HG03280 (cell line): ENCODE measurements around the gene TTC17.
"Not testable (repeated sequence)": the region's sequence is repeated elsewhere in the genome, so short reads cannot be mapped to it uniquely, and the experiment has no call there.

Experiments
- ATAC-seq: cut with Tn5 transposase; IDR thresholded peaks from one replicate; pipeline ENCODE4 v1.9.1; 2021; ENCODE audit warnings: mild to moderate bottlenecking, moderate library complexity; ENCODE audit not compliant: unreplicated experiment

Gene TTC17

GRCh38 chr11:43381802-43382201, 23.1 kb downstream of the TTC17 start:
- ATAC-seq = no peak

DNA sequence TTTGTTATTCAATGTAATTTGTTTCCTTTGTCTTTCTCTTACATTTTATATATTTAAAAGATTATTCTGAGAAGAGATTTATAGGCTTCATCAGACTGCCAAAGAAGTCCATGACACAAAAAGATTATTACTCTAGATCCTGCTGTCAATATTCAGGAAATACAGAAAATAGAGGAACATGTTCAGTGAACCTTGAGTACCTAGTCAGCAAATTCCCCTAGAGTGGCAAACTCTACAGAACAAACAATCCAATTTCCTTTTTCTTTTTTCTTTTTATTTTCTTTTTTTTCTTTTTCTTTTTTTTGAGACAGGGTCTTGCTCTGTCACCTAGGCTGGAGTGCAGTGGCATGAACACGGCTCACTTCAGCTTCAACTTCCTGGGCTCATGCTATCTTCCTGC, 23.9 kb downstream of the TTC17 start:
- ATAC-seq = no peak

- ATAC-seq = no peak
Observed at GRCh38 chr11:43384393-43384792, 25.7 kb downstream of the TTC17 start.

- ATAC-seq = no peak
Observed at GRCh38 chr11:43392713-43393112, 34.0 kb downstream of the TTC17 start.

- no peak for ATAC-seq
Observed at GRCh38 chr11:43393765-43394355, 35.1 kb downstream of the TTC17 start.

DNA sequence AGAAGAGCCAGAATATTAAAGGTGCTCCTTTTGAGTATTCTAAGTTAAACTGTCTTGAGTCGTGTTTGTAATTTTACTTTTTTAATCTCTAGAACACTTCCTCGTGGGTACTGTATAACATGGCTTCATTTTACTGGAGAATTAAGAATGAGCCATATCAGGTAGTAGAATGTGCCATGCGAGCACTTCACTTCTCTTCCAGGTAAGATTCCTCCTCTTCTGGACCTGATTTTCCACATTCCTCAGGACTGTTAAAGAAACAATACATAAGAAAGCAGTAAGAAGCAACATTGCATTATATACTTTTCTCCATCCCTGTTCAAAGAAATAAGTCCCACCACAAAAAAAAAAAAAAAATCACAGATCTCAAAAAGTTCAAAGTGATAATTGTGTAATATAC, 37.9 kb downstream of the TTC17 start:
- ATAC-seq = no peak

GRCh38 chr11:43397251-43397650, 38.5 kb downstream of the TTC17 start:
- no peak for ATAC-seq

DNA sequence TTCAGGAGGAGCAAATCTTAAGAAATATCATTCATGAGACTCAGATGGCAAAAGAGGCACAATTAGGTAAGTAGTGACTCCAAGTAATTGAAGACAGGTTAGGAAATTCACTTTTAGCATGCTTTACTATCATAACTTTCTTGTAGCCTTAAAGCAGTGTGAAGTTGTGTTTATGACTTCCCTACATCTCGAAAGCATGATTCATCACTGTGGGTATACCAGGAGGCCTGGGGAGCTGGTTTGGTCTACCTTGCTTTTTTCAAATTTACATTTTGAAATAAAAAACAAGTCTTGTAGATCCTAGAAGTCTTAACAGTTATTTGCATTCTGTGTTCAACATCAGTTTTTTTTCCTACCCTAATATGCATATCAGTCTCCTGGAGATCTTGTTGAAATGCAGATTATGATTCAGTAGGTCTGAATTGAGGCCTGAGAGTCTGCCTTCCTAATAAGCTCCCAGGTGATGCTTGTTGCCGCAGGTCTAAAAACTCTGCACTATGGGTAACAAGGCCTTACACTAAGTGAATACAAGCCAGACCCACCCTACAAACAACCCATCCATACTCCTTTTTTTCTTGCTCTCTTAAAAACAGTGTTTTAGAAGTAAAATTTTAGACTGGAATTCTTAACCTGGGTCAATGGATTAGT, 41.4 kb downstream of the TTC17 start:
- no peak for ATAC-seq

GRCh38 chr11:43401252-43401651, 42.5 kb downstream of the TTC17 start:
- no peak for ATAC-seq

DNA sequence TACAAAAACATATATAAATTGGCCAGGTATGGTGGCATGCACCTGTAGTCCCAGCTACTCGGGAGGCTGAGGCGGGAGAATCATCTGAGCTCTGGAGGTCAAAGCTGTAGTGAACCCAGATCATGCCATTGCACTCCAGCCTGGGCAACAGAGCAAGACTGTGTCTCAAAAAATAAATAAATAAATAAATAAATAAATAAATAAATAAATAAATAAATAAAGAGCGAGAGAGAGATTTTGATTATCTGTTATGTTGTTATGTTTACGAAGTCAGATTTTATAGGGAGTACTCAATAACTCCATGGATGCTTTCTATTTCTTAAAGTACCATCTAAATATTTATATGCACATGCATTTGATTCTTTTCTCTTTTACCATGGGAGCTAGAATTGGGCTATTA, 43.1 kb downstream of the TTC17 start:
- ATAC-seq = not testable (repeated sequence)

DNA sequence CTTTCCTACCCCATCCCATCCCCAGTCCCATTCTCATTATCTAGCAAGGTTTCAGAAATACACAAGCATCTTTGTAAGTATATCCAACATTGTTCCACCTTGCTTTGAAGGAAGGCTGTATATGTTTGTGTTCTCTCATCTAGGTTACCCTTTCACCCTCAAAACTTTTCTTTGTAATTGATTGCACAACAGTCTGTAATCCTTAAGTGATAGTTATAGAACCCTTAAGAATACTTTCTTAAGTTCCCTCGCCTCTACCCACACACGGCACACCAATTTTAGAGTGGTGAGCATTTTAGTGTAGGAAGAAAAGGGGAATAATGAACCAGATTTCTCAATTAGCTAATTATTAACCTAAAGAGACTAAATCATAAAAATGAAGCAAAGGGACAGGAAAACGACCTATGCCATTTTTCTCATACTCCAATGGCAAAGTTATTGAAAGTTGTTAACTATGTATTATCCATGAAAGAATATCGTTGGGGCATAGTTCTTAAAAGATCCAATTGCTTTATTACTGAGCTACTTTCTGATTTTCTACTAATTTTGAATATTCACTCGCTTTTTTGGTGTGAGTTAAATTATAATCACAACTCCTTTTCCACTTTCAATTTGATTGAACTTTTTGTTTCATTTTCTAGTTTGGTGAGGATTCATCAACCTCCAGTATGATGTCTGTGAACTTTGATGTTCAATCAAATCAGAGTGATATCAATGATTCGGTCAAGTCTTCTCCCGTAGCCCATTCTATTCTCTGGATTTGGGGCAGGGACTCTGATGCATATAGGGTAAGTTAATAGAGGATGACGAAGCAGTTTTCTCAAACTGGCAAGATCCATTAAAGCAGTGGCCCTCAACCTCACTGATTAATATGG, 44.9 kb downstream of the TTC17 start:
- ATAC-seq = no peak

GRCh38 chr11:43404406-43404805, 45.7 kb downstream of the TTC17 start:
- ATAC-seq = no peak

GRCh38 chr11:43404836-43405479, 46.2 kb downstream of the TTC17 start:
- ATAC-seq = no peak

GRCh38 chr11:43408277-43408676, 49.6 kb downstream of the TTC17 start:
- no peak for ATAC-seq

- no peak for ATAC-seq
Observed at GRCh38 chr11:43410394-43410793, 51.7 kb downstream of the TTC17 start.

DNA sequence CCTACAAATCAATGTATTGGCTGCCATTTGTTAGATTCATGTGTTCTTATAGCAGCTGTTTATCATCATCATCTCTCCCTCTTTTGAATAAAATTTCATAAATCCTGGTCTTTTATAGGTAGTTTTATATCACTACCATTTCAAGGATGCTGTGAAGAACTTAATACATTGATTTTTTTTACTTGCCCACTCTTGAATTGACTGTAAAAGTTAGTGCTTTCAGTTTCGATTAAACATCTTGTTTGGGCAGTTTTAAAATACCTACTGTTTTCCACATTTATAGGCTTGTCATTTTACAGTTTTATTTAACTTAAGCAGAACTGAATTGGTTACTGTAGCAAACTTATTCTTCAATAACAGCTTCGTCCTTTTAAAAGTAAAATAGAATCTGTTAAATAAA, 59.5 kb downstream of the TTC17 start:
- peak; percentile 52 for ATAC-seq

- ATAC-seq = no peak
Observed at GRCh38 chr11:43419460-43419859, 60.7 kb downstream of the TTC17 start.

DNA sequence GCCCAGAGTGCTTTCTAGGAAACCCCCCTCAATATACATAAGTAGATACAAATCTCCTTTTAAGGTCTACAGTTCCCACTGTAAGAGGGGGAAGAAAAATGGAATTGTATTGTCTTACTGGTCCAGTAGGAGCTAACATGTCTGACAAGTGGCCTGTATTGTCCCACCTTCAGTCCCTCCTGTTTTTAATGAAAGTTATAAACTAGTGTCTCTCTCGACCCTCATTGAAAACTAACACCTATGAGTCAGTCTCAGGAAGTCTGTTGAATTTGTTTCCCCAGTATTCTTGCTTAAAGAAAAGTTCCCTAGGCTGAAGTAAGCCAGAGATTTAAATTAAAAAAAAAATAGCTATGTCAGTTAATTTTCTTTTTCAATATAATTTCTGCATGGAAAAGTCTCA, 69.3 kb downstream of the TTC17 start:
- no peak for ATAC-seq

GRCh38 chr11:43430916-43431315, 72.2 kb downstream of the TTC17 start:
- not testable (repeated sequence) for ATAC-seq

DNA sequence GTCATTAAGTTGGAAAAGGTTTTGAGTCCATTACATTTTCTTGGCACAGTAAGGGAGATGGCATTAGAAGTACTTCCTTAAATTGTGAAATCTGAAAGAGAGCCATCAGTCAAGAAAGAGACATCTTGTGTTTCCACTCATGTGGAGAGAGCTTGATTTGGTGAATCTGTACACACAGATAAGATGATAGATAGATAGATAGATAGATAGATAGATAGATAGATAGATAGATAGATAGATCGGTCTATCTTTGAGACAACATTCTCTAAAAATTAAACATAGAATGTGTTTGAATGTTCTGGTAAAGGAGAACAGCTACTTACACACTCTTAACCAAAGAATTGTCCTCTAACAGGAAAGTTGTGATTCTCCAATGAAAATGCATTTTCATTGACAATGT, 76.2 kb downstream of the TTC17 start:
- no peak for ATAC-seq

DNA sequence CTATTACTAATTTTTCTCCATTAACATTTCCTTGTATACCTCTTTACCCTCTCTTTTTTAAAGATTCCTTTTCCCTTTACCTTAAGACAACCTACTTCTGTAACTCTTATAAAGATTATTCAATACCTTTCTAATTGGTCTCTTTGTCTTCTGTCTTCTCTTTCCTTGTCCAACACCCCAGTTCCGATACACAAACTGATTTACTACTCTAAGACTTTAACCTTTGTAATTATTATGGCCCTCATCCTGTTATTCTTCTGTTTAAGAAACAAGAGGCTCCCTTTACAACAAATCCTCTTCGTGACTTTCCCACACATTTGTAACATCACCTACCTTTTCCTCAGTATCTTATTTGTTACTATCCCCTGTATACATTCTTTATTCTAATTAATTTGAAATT, 81.8 kb downstream of the TTC17 start:
- no peak for ATAC-seq

DNA sequence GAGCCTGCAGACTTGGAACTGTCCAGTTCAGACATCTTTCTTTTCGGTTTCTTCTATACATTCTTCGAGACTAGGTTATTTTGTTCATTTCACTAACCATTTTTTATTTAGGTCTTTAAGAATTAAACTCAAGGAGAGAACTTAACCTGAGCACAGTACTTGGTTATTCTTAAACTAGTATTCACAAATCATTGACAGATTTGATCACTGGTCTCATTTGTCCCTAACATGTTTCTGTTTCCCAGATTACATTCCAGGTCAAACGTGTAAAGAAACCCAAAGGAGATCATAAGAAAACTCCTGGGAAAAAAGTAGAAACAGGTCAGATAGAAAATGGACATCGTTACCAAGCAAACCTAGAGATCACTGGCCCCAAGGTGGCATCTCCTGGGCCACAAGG, 85.1 kb downstream of the TTC17 start:
- no peak for ATAC-seq
